Measurements from ENCODE around the gene DEFB128.

DNA sequence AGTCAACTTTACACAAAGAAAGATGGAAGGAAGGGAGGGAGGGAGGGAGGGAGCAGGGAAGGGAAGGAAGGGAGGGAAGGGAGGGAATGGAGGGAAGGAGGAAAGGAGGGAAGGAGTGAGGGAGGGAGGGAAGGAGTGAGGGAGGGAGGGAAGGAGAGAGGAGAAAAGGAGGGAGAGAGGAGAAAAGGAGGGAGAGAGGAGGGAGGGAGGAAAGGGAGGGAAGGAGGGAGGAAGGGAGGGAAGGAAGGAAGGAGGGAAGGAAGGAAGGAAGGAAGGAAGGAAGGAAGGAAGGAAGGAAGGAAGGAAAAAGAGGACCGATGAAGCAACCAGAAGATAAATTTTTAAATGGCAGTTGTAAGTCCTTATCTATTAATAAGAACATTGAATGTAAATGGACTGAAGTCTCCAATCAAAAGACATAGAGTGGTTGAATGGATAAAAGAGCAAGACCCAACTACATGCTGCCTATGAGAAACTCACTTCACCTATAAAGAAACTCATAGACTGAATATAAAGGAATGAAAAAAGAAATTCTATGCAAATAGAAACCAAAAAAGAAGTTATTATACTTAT is 31.8 kb upstream of the DEFB128 start:
- TF ChIP-seq POLR2AphosphoS5 (IDR thresholded peaks at IDR 0.05; ENCODE audit: low read depth, low read length) (no peak), REST (IDR thresholded peaks at IDR 0.05; ENCODE audit: insufficient read depth in 1 of 2, low read depth in 2 of 2, low read length in 2 of 2) (no peak), TAF1 (IDR thresholded peaks at IDR 0.05; ENCODE audit: borderline replicate concordance, insufficient read depth, low read length) (no peak)

Measured in PFSK-1 (cell line).